RWPE1 (cell line): ENCODE data around the gene KIF14.

Source experiments
- CTCF ChIA-PET: fragments of 350-600 bp; sonication (Branson Sonifier 250); formaldehyde crosslinking; extraction: SDS; loops from one replicate; lab custom pipeline; 2021; lab: Yijun Ruan, JAX
- POLR2A ChIA-PET: fragments of 400-600 bp; formaldehyde crosslinking; extraction: SDS; loops from one replicate; lab custom pipeline; 2020; ENCODE audit warnings: antibody characterized with exemption; ENCODE audit not compliant: low non-redundant PET; lab: Yijun Ruan, JAX
- DNase-seq: peaks from one replicate; pipeline ENCODE4 v3.0.0; 2012; ENCODE audit warnings: low spot score
- H3K27ac ChIP-seq: fragments of 450-650 bp; 2 replicates; pipeline ENCODE4 v1.5.1; 2017
- CTCF ChIP-seq: fragments of 450-650 bp; conservative IDR thresholded peaks from 2 replicates; pipeline ENCODE4 v1.5.1; 2017; ENCODE audit warnings: low read depth, mild to moderate bottlenecking

KIF14 gene

DNA sequence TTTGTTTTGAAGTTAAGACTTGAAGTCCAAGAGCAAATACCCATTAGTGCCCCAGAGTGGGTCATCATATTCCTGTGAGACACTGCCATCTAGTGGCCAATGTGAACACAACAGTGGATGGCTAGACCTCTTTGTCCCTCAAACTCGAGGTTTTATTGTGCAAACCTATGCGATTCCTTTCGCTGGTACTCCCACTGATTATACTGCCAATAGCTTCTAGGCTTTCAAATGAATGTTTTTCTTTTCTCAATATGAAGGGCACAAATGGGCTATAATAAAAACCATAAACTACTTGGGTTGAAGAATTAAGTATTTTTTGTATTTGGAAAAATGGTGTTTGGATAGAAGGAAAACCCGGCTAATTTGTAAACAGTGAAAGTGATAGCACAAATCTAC, 110.3 kb downstream of the KIF14 start:
- ChIA-PET POLR2A (no interaction called here), CTCF (interaction anchor here (0.5 to 2.7 kb wide), 18 partner anchors 9 to 959 kb away, joined by 3 to 10 read pairs (median 3); no protein-coding TSS in a partner anchor)
- H3K27ac ChIP-seq = no peak overlapping the region
- TF ChIP-seq CTCF = peak; percentile 91
- peak; percentile 93 for DNase-seq

DNA sequence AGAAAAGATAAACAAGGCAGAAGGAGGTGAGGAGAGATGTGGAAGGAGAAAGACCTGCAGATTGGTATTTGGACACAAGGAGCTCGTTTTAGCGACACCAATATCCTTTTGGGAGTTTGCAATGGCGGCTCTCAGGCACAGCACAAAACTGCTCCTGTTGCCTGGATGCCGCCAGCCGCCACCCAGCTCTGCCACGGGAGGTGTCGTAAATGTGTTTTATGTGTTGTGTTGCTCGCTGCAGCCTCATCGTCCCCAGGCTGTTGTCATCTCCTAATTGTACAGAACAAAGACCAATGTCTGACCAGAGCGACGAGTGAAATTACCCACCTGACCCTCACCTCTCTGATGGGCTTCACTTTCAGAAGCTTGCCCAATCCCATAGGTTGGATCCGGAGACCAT, 114.1 kb downstream of the KIF14 start:
- no peak overlapping the region for H3K27ac ChIP-seq
- CTCF ChIA-PET = interaction anchor here (0.6 to 1.2 kb wide), 3 partner anchors 17 to 391 kb away, joined by 3 read pairs; no protein-coding TSS in a partner anchor
- no peak for DNase-seq
- POLR2A ChIA-PET = no interaction called here
- no peak for TF ChIP-seq CTCF

- no peak for DNase-seq
- no peak for TF ChIP-seq CTCF
- ChIA-PET POLR2A (no interaction called here), CTCF (no interaction called here)
- no peak overlapping the region for H3K27ac ChIP-seq
Measured at GRCh38 chr1:200505257-200505656, 115.3 kb downstream of the KIF14 start.
